ENCODE data around the gene MCOLN2. TPM values are rescaled to one million over a fixed set of nuclear protein-coding genes. Genes with fewer than 3 reads are reported as not detected.
"Not testable (repeated sequence)": the region's sequence is repeated elsewhere in the genome, so short reads cannot be mapped to it uniquely, and the experiment has no call there.

MCOLN2 gene
- total RNA-seq, 2 experiments from 2014 or later = 101 to 103 TPM

DNA sequence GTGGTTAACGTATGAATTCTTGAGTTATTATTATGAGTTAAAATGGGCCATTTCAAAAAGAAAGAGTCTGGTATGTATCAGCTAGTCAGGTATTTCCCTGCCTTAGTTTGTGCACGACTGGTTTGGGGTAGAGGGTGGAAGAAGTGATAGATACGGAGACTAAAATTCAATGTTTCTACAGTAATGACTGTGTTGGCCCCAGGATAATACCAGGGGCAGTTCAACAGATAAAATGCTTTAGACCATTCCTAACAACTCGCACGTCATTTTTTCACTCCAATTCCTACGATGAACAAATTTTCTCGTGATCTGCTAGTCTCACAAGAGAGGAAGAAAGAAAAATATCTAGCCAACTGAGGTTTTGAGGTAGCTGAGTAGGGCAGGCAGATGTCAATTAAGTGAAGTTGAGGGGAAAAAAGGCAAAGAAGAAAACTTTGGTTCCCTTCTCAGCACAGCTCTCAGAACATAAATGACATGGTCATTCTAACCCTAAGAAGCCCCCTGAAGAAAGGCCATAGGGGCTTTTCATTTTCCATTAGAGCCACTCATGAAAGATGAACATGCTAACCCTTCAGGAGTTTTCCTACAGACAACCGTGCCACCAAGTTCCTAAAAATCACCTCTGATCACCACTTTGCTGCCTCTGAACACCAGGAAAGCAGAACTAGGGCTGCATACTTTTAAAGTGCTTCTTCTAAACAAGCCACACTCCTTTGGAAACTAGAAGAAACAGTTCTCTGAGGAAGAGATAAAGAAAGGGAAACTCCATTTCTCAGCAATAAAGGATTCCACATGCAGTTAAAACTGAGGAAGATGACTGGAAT is 5.6 kb downstream of the MCOLN2 start:
- ChIA-PET POLR2A (interaction anchor here (0.5 to 0.7 kb wide), 2 partner anchors 20 to 902 kb away, joined by 3 read pairs; no protein-coding TSS in a partner anchor), CTCF (interaction anchor here (0.9 to 2.3 kb wide), 3 partner anchors 36 to 48 kb away, joined by 3 to 7 read pairs (median 3); no protein-coding TSS in a partner anchor)

DNA sequence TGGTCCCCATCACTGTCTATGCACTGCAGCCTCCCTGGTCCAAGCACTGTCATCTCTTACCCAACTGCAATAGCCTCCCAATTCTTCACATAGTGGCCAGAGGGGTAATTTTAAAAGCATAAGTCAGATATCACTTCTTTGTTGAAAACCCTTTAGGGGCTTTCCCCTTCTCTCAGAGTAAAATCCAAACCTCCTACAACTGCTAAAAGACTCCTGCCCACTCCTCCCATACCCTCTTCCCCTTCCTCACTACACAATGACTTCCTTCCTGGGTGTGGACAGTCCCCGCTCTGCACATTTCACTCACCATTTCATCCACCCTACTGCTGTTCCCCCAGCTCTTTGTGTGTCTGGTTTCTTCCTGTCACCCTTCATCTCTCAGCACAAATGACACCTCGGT is 8.3 kb downstream of the MCOLN2 start:
- POLR2A ChIA-PET = no interaction called here
- CTCF ChIA-PET = no interaction called here

GRCh38 chr1:84986561-84986960 is 10.4 kb downstream of the MCOLN2 start:
- CTCF ChIA-PET = not testable (repeated sequence)

DNA sequence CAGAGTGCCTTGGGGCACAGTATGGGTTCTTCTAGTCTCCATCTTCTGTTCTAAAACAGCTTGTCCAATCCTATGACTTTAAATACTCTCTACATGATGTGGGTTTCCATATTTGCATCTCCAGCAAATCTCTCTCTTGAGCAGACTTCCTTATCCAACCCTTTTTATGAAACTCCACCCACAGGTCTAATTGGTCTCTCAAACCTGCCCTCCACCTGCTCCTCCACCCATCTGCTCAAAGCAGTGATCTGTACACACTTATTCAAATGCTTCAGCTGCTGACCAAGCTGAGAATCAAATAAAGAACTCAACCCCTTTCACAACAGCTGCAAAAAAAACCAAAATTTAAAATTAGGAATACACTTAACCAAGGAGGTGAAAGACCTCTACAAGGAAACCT is 11.5 kb downstream of the MCOLN2 start:
- ChIA-PET POLR2A (no interaction called here), CTCF (no interaction called here)

More at GRCh38 chr1:84986561-84986960, 10.4 kb downstream of the MCOLN2 start:
- POLR2A ChIA-PET = not testable (repeated sequence)

DNA sequence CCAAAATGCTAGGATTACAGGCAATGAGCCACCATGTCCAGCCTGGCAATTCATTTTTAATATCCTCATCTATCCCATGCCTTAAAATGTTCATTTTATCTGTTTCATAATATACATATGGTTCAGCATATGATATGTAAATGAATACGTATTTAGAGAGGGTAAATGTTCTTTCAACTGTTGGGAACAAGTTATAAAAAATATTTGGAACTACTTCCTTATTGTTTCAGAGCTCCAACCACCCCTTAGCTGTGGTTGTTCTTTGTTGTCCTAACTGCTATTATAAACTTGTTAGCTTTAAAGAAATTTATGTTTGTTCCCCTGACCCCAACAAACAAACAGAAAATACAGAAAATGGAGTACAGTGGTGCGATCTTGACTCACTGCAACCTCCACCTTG is 14.5 kb downstream of the MCOLN2 start:
- ChIA-PET CTCF (no interaction called here), POLR2A (no interaction called here)

- CTCF ChIA-PET = no interaction called here
- POLR2A ChIA-PET = no interaction called here
Measured at GRCh38 chr1:84975035-84975434, 21.9 kb downstream of the MCOLN2 start.

DNA sequence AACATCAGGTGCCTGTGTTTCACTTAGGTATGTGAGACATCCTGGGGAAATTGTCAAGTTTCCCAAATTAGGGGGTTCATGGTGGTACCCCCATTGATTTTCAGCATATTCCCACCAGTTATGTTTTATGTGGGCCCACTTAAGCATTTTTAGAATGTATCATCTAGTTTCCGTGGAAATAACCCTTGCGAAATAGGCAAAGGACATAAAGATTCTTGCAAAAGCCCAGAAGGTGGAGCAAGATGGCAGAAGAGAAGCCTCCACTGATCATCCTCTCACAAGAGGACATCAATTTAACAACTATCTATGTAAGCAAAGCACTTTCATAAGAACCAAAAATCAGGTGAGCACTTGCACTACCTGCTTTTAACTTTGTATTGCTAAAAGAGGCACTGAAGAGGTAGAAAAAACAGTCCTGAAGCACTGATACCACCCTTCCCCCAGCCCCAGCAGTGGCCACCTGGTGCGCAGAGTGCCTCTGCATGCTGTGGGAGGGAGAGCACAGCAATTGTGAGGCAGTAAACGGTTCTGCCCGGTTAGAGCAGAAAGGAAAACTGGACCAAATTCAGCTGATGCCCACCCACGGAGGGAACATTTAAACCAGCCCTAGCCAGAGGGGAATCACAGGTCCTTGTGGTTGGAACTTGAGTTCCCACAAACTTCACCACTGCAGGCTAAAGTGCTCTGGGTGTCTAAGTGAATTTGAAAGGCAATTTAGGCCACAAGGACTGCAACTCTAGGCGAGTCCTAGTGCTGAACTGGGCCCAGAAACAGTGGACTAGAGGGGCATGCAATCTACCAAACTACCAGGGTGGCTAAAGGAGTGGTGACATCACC is 23.2 kb downstream of the MCOLN2 start:
- ChIA-PET CTCF (interaction anchor here (1.2 kb wide), 1 partner anchor 14 kb away, joined by 3 read pairs; no protein-coding TSS in a partner anchor), POLR2A (interaction anchor here (2.5 kb wide), 1 partner anchor 22 kb away, joined by 9 read pairs; no protein-coding TSS in a partner anchor)

DNA sequence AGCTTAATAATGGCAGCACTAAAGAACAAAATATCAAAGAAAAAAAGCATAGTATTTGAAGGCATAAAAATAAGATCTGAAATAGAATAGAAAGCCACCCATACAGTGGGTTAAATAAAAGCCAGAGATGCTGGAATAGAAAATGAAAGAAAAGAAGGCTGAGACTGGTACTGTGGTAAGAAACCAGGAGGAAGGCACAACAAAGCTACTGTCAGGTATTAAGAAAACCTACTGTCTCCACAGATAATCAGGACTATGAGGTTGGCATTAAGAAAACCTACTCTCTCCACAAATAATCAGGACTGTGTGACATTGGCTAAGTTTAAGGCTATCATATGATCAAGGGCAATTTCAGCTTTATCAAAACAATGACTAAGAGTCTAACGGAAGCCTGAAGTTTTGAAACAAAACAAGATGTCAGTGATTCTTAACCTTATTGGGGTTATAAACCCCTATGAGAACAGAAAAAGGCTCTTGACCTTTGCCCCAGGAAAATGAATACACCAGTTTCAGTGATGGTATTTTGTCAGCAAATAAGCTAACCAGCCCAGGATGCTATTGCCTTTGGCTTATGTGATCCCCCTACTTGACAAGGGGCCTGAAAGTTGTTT is 24.4 kb downstream of the MCOLN2 start:
- POLR2A ChIA-PET = interaction anchor here (2.5 kb wide), 1 partner anchor 23 kb away, joined by 9 read pairs; no protein-coding TSS in a partner anchor
- CTCF ChIA-PET = interaction anchor here (0.9 to 1.4 kb wide), 3 partner anchors 13 to 28 kb away, joined by 3 to 5 read pairs (median 3); no protein-coding TSS in a partner anchor

DNA sequence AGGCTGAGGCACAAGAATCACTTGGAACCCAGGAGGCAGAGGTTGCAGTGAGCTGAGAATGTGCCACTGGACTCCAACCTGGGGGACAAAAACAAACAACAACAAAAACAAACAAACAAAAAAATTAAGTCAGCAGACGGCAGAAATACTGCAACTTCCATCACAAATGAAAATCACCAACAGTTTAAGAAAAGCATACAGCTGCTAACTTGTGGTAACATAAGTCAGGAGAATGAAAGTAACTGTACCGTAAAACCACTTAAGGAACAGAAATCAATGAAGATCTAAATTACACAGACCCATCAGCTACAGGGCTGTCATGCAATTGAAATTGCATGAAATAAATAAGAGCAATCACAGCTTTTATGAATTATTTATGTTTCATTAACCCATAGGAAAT is 25.0 kb downstream of the MCOLN2 start:
- ChIA-PET CTCF (interaction anchor here (0.9 to 1.4 kb wide), 2 partner anchors 24 to 27 kb away, joined by 3 to 5 read pairs; no protein-coding TSS in a partner anchor), POLR2A (interaction anchor here (2.5 kb wide), 1 partner anchor 23 kb away, joined by 9 read pairs; no protein-coding TSS in a partner anchor)

- ChIA-PET CTCF (interaction anchor here (1.3 to 1.4 kb wide), 2 partner anchors 9 to 11 kb away, joined by 3 to 4 read pairs; no protein-coding TSS in a partner anchor), POLR2A (interaction anchor here (1.0 to 1.7 kb wide), 3 partner anchors 10 to 26 kb away, joined by 4 to 11 read pairs (median 5); partner anchors contain the start of gene MCOLN2)
Measured at GRCh38 chr1:84969489-84970250, 27.2 kb downstream of the MCOLN2 start.

DNA sequence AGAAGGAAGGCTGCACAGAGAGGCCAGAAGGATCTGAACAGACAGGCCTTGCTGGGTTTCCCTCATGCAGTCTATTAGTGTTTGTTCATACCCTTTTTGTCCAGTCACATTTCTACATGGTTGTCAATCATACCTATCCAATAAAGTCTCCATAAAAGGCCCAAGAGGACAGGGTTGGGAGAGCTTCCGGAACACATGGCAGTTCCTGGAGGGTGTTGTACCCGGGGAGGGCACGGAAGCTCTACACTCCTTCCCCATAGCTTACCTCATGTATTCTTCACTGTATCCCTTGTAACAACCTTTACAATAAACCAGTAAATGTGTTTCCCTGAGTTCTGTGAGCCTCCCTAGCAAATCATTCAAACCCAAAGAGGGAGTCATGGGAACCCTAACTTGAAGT is 28.0 kb downstream of the MCOLN2 start:
- ChIA-PET POLR2A (interaction anchor here (1.4 kb wide), 1 partner anchor 10 kb away, joined by 11 read pairs; no protein-coding TSS in a partner anchor), CTCF (interaction anchor here (1.3 to 1.4 kb wide), 2 partner anchors 8 to 10 kb away, joined by 3 to 4 read pairs; no protein-coding TSS in a partner anchor)

GRCh38 chr1:84968101-84968500 is 28.8 kb downstream of the MCOLN2 start:
- ChIA-PET CTCF (no interaction called here), POLR2A (no interaction called here)

DNA sequence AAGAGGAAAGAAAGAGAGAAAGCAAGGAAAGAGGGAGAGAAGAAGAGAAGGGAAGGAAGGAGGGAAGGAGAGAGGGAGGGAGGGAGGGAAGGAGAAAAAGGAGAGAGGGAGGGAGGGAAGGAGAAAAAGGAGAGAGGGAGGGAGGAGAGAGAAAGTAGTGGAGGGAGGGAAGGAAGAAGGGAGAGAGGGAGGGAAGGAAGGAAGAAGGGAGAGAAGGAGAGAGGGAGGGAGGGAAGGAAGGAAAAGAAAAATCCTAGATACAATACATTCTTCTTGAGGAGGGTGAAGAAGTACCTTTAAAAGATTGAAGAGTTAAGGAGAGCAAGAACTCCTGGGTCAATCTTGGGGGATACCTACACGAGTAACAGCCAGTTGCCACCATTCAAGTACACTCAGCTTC is 29.2 kb downstream of the MCOLN2 start:
- POLR2A ChIA-PET = interaction anchor here (1.3 kb wide), 1 partner anchor 29 kb away, joined by 4 read pairs; the partner anchor contains the start of gene MCOLN2
- CTCF ChIA-PET = interaction anchor here (1.7 kb wide), 1 partner anchor 23 kb away, joined by 3 read pairs; no protein-coding TSS in a partner anchor

DNA sequence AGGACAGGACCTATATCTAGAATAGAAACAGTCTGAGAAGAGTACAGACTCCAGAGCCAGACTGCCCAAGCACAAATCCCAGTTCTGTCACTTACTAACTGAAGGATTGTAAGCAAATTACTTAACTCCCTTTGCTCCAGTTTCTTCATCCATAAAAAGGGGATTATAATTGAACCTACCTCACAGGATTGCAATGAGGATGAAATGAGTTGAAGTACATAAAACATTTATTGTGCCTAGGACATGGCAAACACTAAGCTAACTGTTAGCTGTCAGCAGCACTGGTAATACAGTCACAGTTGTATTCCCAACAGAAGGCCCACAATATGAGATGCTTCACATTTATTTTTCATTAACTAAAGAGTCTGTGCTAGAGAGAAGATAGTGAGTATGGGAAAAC is 33.9 kb downstream of the MCOLN2 start:
- ChIA-PET POLR2A (no interaction called here), CTCF (no interaction called here)

DNA sequence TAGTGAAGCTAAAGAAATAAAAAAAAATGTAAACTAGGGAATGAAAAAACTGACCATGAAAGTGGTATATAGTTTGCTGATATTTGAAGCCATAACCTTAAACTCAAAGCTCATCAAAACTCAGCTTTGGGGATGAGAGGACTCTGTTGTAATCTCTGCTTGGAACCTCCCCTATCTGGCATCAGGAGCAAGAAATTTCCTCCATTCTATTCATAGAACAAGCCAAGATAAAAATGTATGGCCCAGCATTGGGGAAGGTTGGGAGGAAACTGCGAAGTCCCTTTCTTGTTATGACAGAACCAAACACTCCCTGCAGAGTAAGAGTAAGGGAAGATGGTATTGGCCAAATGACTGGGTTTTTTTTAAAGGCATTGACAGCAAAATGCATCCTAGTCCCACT is 35.6 kb downstream of the MCOLN2 start:
- ChIA-PET CTCF (interaction anchor here (1.4 kb wide), 1 partner anchor 8 kb away, joined by 4 read pairs; no protein-coding TSS in a partner anchor), POLR2A (no interaction called here)

- POLR2A ChIA-PET = interaction anchor here (2.1 kb wide), 1 partner anchor 35 kb away, joined by 8 read pairs; no protein-coding TSS in a partner anchor
Measured at GRCh38 chr1:84960371-84960770, 36.5 kb downstream of the MCOLN2 start.

DNA sequence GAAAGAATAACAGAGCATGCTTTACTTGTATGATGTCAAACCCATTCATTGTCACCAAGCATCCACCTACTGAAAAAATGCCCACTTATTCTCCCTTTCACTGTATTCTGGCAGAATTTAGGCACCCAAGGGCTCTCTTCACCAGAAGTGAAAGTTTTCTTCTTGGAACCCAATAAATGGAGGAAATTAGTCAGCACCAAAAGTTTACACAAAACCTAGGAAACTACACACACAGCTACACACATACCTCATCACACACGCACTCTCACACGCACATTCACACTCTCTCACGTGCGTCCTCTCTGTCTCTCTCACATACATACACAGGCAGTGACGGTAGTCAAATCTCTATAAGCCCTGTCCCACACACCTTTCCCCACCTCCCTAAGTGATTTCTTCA is 37.6 kb downstream of the MCOLN2 start:
- ChIA-PET POLR2A (interaction anchor here (0.6 to 2.1 kb wide), 3 partner anchors 10 to 37 kb away, joined by 6 to 11 read pairs (median 8); no protein-coding TSS in a partner anchor), CTCF (interaction anchor here (0.8 to 4.6 kb wide), 6 partner anchors 10 to 300 kb away, joined by 3 to 24 read pairs (median 4); partner anchors contain the start of genes MCOLN2 and MCOLN3)

More at GRCh38 chr1:84960371-84960770, 36.5 kb downstream of the MCOLN2 start:
- CTCF ChIA-PET = interaction anchor here (1.4 to 4.6 kb wide), 4 partner anchors 9 to 298 kb away, joined by 4 to 24 read pairs (median 6); partner anchors contain the start of gene MCOLN2

- ChIA-PET CTCF (interaction anchor here (1.5 to 4.6 kb wide), 2 partner anchors 12 to 14 kb away, joined by 3 to 24 read pairs; no protein-coding TSS in a partner anchor), POLR2A (no interaction called here)
Measured at GRCh38 chr1:84957966-84958365, 38.9 kb downstream of the MCOLN2 start.

Measured in activated CD8-positive, alpha-beta memory T cell treated with anti-CD3 and anti-CD28 coated beads for 36 hours (primary cell).